ENCODE measurements around the gene HOXC9. TPM values are rescaled to one million over a fixed set of nuclear protein-coding genes. Genes with fewer than 3 reads are reported as not detected.

HOXC9 gene
- total RNA-seq, 1 donor: not detected

DNA sequence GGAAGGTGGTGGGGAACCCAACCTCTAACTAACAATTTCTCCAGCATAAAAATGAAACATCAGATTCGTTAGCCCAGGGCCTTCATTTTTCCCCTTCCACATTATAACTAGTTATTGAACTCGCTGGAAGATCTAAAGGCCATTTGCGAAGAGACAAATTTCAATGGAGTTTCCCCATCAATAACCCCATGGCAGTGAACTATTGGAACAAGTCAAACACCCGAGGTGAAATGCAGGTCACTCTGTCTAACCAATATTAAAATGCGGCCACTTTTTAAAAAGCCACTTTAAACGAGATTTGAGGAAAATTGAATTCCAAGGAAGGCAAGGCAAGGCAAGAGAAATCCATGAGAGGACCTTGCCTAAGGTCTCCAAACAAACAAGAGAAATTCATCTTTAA lies 49.1 kb downstream of the HOXC9 start:
- no peak for DNase-seq (ENCODE audit: low read depth in 2 of 3, low spot score in 2 of 3)

DNA sequence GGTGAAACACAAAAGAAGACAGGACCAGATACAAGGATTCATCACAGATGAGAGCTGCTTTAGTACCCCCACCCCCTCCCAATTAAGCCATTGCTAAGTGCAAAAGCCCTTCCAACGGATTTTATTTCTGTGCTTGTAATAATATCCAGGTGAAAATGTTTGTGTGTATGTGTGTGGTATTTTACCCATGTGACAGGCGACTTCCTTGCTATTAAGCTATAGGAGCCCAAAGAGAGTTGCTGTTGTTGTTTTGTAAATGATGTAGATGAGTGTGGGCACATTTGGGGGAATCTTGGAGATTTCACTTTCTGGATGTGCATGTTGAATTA lies 50.5 kb downstream of the HOXC9 start:
- DNase-seq (ENCODE audit: low read depth in 2 of 3, low spot score in 2 of 3): no peak

DNA sequence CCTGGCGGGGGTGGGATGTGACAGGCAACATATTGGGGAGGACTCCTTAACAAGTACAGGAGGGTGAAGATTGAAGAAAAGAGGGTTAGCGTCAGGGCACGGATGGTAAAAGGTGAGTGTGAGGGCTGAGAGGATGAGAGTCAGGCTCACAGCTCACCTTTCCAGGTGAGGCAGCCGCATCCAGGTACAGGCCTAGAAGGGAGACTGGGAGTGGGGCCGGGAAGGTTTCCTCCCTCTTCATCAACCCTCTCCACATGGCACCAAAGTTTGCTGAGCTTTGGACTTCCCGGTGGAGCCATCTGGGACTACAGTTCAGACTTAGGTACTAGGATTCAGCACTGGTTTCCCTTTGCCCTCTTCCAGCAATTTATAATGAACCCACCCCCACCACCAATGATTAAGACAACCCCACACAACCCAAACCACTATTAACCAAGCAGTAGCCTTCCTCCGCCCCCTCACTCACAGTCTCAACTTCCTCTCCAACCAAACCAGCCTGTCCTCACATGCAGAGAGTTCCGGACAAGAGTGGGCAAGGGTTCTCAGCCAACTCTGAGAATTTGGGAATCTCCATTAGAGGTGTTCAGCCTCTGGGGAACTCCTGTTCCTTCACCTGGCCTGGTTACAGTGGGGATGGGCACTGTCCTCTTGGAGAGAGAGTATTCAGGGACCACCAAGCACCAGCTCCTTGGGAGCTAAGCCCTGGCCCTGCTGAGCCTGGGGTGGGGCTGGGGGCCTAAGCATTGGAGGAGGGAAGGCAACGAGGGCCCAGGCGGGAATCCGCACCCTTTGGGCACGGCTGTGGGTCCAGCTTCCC lies 51.3 kb downstream of the HOXC9 start:
- DNase-seq (ENCODE audit: low read depth in 2 of 3, low spot score in 2 of 3): no peak

DNA sequence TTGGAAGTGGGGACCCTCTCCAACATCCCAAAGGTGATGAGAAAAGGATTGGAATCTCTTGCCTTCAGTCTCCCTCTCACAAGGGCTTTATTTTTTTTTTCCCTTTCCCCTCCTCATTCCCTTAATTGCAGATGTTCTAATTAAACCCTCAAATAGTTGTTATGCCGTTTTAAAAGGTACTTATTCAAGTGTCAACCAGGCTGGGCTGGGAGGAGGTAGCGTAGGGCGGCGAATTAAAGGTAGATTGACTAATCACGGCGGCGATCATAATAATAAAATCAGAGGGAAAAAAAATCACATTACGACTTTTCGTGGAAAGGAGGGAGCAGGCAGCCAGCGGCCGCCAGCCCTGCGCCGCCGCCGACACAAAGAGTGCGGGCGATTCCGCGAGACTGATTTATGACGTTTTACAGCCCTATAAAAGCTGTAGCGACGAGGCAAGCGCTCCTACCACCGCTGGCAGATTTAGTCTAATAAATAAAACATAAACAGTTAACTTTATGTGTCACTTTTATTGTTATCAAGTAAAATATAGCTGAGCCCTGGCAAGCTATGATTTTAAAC lies 52.0 kb downstream of the HOXC9 start:
- DNase-seq (ENCODE audit: low read depth in 2 of 3, low spot score in 2 of 3): no peak

DNA sequence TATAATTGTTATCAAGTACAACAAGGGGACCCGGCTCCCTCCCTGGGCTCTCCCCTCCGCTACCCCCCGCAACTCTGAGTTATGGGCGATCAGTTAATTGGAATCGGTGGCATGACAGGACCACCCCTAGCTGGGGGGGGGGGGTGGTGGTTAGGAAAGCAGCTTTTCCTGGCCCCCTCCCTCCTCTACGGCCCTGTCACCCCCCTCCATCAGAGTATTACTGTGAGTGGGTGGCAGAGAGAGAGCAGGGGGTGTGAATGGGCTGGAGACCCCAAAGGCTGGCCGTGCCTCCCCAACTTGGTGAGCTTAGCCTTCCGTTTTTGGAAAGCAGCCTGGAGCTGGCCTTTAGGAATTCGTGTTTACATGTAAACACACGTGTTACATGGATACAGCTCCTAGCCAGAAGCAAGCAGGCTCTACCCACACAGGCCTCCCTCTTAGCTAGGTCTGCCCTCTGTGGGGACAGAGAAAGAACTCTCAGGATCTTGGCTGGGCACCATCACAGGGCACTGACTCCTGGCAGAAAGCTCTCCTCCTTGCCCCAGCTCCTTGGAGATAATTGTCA lies 52.6 kb downstream of the HOXC9 start:
- no peak for DNase-seq (ENCODE audit: low read depth in 2 of 3, low spot score in 2 of 3)

Small RNA genes lying within 50 kb of the gene (small RNA-seq; reads per million reads assigned to genes)
- not detected for gene AC012531.3
- gene AC012531.4: not detected
- gene HOXC5: not detected
- not detected for gene MIR196A2
- not detected for gene MIR615
- not detected for gene RF01905
- not detected for gene RF01906

Other genes with a start within 250 kb of the HOXC9 start
- not detected for gene CISTR, start 248.2 kb upstream of the HOXC9 start, total RNA-seq
- not detected for gene HOXC13, start 61.3 kb upstream of the HOXC9 start, total RNA-seq
- not detected for gene HOXC12, start 45.3 kb upstream of the HOXC9 start, total RNA-seq
- gene HOXC11, start 27.0 kb upstream of the HOXC9 start, total RNA-seq: under 0.01 TPM
- gene HOTAIR, start 25.2 kb upstream of the HOXC9 start, total RNA-seq: not detected
- gene HOXC10, start 15.0 kb upstream of the HOXC9 start, total RNA-seq: not detected
- under 0.01 TPM for gene HOXC8, start 8.8 kb downstream of the HOXC9 start, total RNA-seq
- not detected for gene HOXC6, start 28.3 kb downstream of the HOXC9 start, total RNA-seq
- not detected for gene HOXC5, start 32.9 kb downstream of the HOXC9 start, total RNA-seq
- under 0.01 TPM for gene HOXC4, start 53.7 kb downstream of the HOXC9 start, total RNA-seq
- gene SMUG1, start 188.8 kb downstream of the HOXC9 start, total RNA-seq: 23.4 TPM

Data from hematopoietic multipotent progenitor cell (in vitro differentiated cells).